ENCODE measurements around the gene GARIN3.
A peak's percentile ranks its signal among the peaks of the same experiment; 100 is the strongest.

The GARIN3 gene

GRCh38 chr5:157184117-157184670, 18.1 kb upstream of the GARIN3 start:
- no peak for DNase-seq

GRCh38 chr5:157182143-157182757, 16.2 kb upstream of the GARIN3 start:
- no peak for DNase-seq

- DNase-seq, result no peak
These were observed 14.6 kb upstream of the GARIN3 start, which contains the start of gene ITK for GRCh38 chr5:157180374-157181264. Gene ITK (plus strand): TSS chr5:157180840. CDS start chr5:157180978, 138 bp downstream.

- DNase-seq, result no peak
These were observed 12.9 kb upstream of the GARIN3 start for GRCh38 chr5:157178966-157179365.

- no peak for DNase-seq
These were observed 11.9 kb upstream of the GARIN3 start for GRCh38 chr5:157177953-157178352.

- DNase-seq, result no peak
These were observed 9.1 kb upstream of the GARIN3 start for GRCh38 chr5:157175071-157175612.

- no peak for DNase-seq
These were observed 6.3 kb upstream of the GARIN3 start for GRCh38 chr5:157172403-157172802.

GRCh38 chr5:157168286-157168685, 2.2 kb upstream of the GARIN3 start:
- no peak for DNase-seq

GRCh38 chr5:157167214-157167621, 1.2 kb upstream of the GARIN3 start:
- DNase-seq, result peak; percentile 90

- DNase-seq, result no peak
These were observed 396 bp downstream of the GARIN3 start for GRCh38 chr5:157165668-157166067.

GRCh38 chr5:157165261-157165660, 803 bp downstream of the GARIN3 start:
- no peak for DNase-seq

- DNase-seq, result no peak
These were observed 1.5 kb downstream of the GARIN3 start for GRCh38 chr5:157164521-157164920.

- no peak for DNase-seq
These were observed 3.0 kb downstream of the GARIN3 start for GRCh38 chr5:157162919-157163510.

GRCh38 chr5:157161996-157162395, 4.1 kb downstream of the GARIN3 start:
- DNase-seq, result no peak

GRCh38 chr5:157160001-157160400, 6.1 kb downstream of the GARIN3 start:
- no peak for DNase-seq

GRCh38 chr5:157159209-157159751, 6.8 kb downstream of the GARIN3 start:
- DNase-seq, result no peak

GRCh38 chr5:157157293-157157891, 8.7 kb downstream of the GARIN3 start:
- DNase-seq, result no peak

- no peak for DNase-seq
These were observed 10.8 kb downstream of the GARIN3 start for GRCh38 chr5:157155297-157155696.

- DNase-seq, result no peak
These were observed 15.1 kb downstream of the GARIN3 start for GRCh38 chr5:157150995-157151394.

GRCh38 chr5:157148734-157149615, 17.1 kb downstream of the GARIN3 start:
- DNase-seq, result peak; percentile 67
